ENCODE results near the gene UFSP2.

- TF ChIP-seq POLR2A (IDR thresholded peaks at IDR 0.05; ENCODE audit: low read depth, low read length) (no peak), CTCF (conservative IDR thresholded peaks at IDR 0.05; ENCODE audit: low read depth, low read length) (no peak), MAFK (IDR thresholded peaks at IDR 0.05; ENCODE audit: low read depth, low read length) (no peak), RCOR1 (IDR thresholded peaks at IDR 0.05; ENCODE audit: insufficient replicate concordance, low read length) (no peak), CEBPB (IDR thresholded peaks at IDR 0.05; ENCODE audit: low read depth, low read length) (no peak), ELK1 (IDR thresholded peaks at IDR 0.05; ENCODE audit: borderline replicate concordance, low read depth, low read length) (no peak), MXI1 (IDR thresholded peaks at IDR 0.05; ENCODE audit: borderline replicate concordance, low read depth, low read length) (no peak)
Observed at GRCh38 chr4:185468999-185469398, 43.2 kb upstream of the UFSP2 start.

Data from IMR-90 (cell line).